GM18520 (cell line): ENCODE measurements around the gene DKK2.

Source experiments
- ATAC-seq: cut with Tn5 transposase; IDR thresholded peaks from one replicate; pipeline ENCODE4 v1.9.1; 2021; ENCODE audit not compliant: unreplicated experiment

DKK2 gene

GRCh38 chr4:107017443-107018343 is 18.4 kb downstream of the DKK2 start:
- ATAC-seq = no peak

- no peak for ATAC-seq
These were observed 24.8 kb downstream of the DKK2 start for GRCh38 chr4:107011312-107011711.

GRCh38 chr4:107009196-107009968 is 26.7 kb downstream of the DKK2 start:
- no peak for ATAC-seq

- ATAC-seq = no peak
These were observed 28.0 kb downstream of the DKK2 start for GRCh38 chr4:107008115-107008514.

GRCh38 chr4:107006218-107006617 is 29.9 kb downstream of the DKK2 start:
- no peak for ATAC-seq

- ATAC-seq = no peak
These were observed 39.6 kb downstream of the DKK2 start for GRCh38 chr4:106996490-106996889.

GRCh38 chr4:106993827-106994226 is 42.3 kb downstream of the DKK2 start:
- no peak for ATAC-seq

- no peak for ATAC-seq
These were observed 48.8 kb downstream of the DKK2 start for GRCh38 chr4:106987311-106987710.

GRCh38 chr4:106986486-106986885 is 49.6 kb downstream of the DKK2 start:
- no peak for ATAC-seq

GRCh38 chr4:106985830-106986229 is 50.3 kb downstream of the DKK2 start:
- ATAC-seq = no peak

- ATAC-seq = no peak
These were observed 53.4 kb downstream of the DKK2 start for GRCh38 chr4:106982711-106983211.

GRCh38 chr4:106981431-106981830 is 54.7 kb downstream of the DKK2 start:
- ATAC-seq = no peak

- no peak for ATAC-seq
These were observed 56.6 kb downstream of the DKK2 start for GRCh38 chr4:106979476-106979875.

GRCh38 chr4:106978046-106978774 is 57.9 kb downstream of the DKK2 start:
- no peak for ATAC-seq

- ATAC-seq = no peak
These were observed 64.5 kb downstream of the DKK2 start for GRCh38 chr4:106971636-106972035.

GRCh38 chr4:106967892-106968291 is 68.2 kb downstream of the DKK2 start:
- ATAC-seq = no peak

GRCh38 chr4:106953036-106953705 is 82.9 kb downstream of the DKK2 start:
- ATAC-seq = no peak

- no peak for ATAC-seq
These were observed 84.2 kb downstream of the DKK2 start for GRCh38 chr4:106951891-106952290.

GRCh38 chr4:106941841-106942240 is 94.3 kb downstream of the DKK2 start:
- ATAC-seq = no peak

GRCh38 chr4:106930522-106930921 is 105.6 kb downstream of the DKK2 start:
- ATAC-seq = no peak

GRCh38 chr4:106929248-106929647 is 106.9 kb downstream of the DKK2 start:
- ATAC-seq = no peak
